NT2/D1 (cell line): Measurements from ENCODE around the gene ZNF91.

ENCODE experiments used
- SUZ12 ChIP-seq: IDR thresholded peaks from 2 replicates; pipeline ENCODE4 v1.6.1; 2011; ENCODE audit not compliant: insufficient read length, insufficient read depth; ENCODE audit errors: extremely low read depth
- YY1 ChIP-seq: IDR thresholded peaks from 2 replicates; pipeline ENCODE4 v1.6.1; 2011; ENCODE audit not compliant: insufficient read length, insufficient read depth
- ZNF274 ChIP-seq: IDR thresholded peaks from 2 replicates; pipeline ENCODE4 v1.6.1; 2011; ENCODE audit warnings: mild to moderate bottlenecking, low read depth, low read length

DNA sequence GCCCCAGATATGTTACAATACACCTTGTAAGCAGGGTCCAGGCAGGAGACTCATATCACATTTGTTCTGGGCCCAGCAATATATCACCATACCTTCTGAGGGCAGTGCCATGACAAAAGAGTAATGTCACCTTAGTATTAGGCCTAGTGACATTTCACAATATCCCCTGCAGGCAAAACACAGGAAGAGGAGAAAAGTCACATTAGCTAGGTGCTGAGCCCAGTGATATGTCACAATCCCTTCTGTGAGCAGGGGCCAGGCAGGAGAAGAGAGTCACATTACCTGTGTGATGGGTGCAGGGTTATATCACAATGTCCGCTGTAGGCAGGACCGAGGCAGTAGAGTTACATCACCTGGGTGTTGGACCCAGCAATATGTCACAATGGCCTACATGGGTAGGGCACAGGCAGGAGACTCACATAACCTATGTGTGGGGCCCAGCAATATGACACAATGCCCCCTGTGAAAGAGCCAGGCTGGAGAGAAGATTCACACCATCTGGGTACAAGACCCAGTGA, 12.4 kb upstream of the ZNF91 start:
- TF ChIP-seq ZNF274 (no peak), YY1 (no peak), SUZ12 (no peak)
